Measurements from ENCODE around the gene EVPL.
A peak's percentile ranks its signal among the peaks of the same experiment; 100 is the strongest.
"Not testable (repeated sequence)": the region's sequence is repeated elsewhere in the genome, so short reads cannot be mapped to it uniquely, and the experiment has no call there.

Gene EVPL

GRCh38 chr17:75978938-75979704, 48.0 kb downstream of the EVPL start, which contains the start of the genes ACOX1 and TEN1:
Gene ACOX1, minus strand, starts transcription at chr17:75979166. Its CDS starts 93 bp downstream, at chr17:75979073.
Gene TEN1, plus strand, starts transcription at chr17:75979240. Its CDS starts 6,953 bp downstream, at chr17:75986193.
- H3K4me3 ChIP-seq: peak within 1 kb of the TSS; percentile 71 to 73
- DNase-seq: peak; percentile 98 to 99
- H3K4me1 ChIP-seq: peaks cover 0 to 37% (median 27%) of the 10 kb centered on the region in 4 donors
- intact Hi-C loops (cut with DNase I; ENCODE audit: low total_unique reads): no loop called here
- TF ChIP-seq CTCF (IDR thresholded peaks at IDR 0.05): peak; percentile 28 to 29
- no peaks in the 10 kb centered on the region for H3K9me3 ChIP-seq
- H3K27ac ChIP-seq: peak within 1 kb of the TSS; percentile 93 to 99
- H3K27me3 ChIP-seq: no peaks in the 10 kb centered on the region
- no peaks in the 10 kb centered on the region for H3K36me3 ChIP-seq

- Histone ChIP-seq H3K27ac (no peak overlapping the region), H3K4me1 (peaks cover 0 to 37% (median 27%) of the 10 kb centered on the region in 4 donors), H3K27me3 (no peaks in the 10 kb centered on the region), H3K36me3 (peaks cover 0 to 22% (median 8%) of the 10 kb centered on the region in 3 donors), H3K4me3 (no peak overlapping the region), H3K9me3 (no peaks in the 10 kb centered on the region)
- DNase-seq: no peak
- no peak for TF ChIP-seq CTCF (IDR thresholded peaks at IDR 0.05)
- intact Hi-C loops (cut with DNase I; ENCODE audit: low total_unique reads): no loop called here
Measured at GRCh38 chr17:75976175-75976848, 50.8 kb downstream of the EVPL start.

- Histone ChIP-seq H3K27me3 (no peaks in the 10 kb centered on the region), H3K9me3 (no peaks in the 10 kb centered on the region), H3K27ac (no peak overlapping the region), H3K4me1 (peaks cover 0 to 36% (median 27%) of the 10 kb centered on the region in 4 donors), H3K36me3 (peaks cover 0 to 27% (median 13%) of the 10 kb centered on the region in 3 donors), H3K4me3 (no peak overlapping the region)
- DNase-seq: no peak
- intact Hi-C loops (cut with DNase I; ENCODE audit: low total_unique reads): no loop called here
- TF ChIP-seq CTCF (IDR thresholded peaks at IDR 0.05): no peak
Measured at GRCh38 chr17:75975757-75976174, 51.3 kb downstream of the EVPL start.

- Histone ChIP-seq H3K36me3 (peaks cover 0 to 32% (median 15%) of the 10 kb centered on the region in 3 donors), H3K4me1 (peaks cover 0 to 30% (median 23%) of the 10 kb centered on the region in 4 donors)
- DNase-seq; H3K27ac ChIP-seq; H3K27me3 ChIP-seq; H3K4me3 ChIP-seq; intact Hi-C loops (cut with DNase I; ENCODE audit: low total_unique reads); H3K9me3 ChIP-seq: not testable (repeated sequence)
Measured at GRCh38 chr17:75975187-75975586, 51.9 kb downstream of the EVPL start.

GRCh38 chr17:75970626-75971025, 56.5 kb downstream of the EVPL start:
- no peaks in the 10 kb centered on the region for H3K9me3 ChIP-seq
- H3K27ac ChIP-seq: no peak overlapping the region
- peaks cover 0 to 2% (median 0%) of the 10 kb centered on the region in 4 donors for H3K4me1 ChIP-seq
- H3K36me3 ChIP-seq: peaks cover 0 to 47% (median 15%) of the 10 kb centered on the region in 3 donors
- H3K27me3 ChIP-seq: no peaks in the 10 kb centered on the region
- no peak for TF ChIP-seq CTCF (IDR thresholded peaks at IDR 0.05)
- no peak overlapping the region for H3K4me3 ChIP-seq
- intact Hi-C loops (cut with DNase I; ENCODE audit: low total_unique reads): no loop called here
- no peak for DNase-seq
